Neutrophil (primary cell): ENCODE results near the gene PSMD8.

Experiments
- H3K27ac ChIP-seq: fragments of 200-600 bp; sonication (generic); 2 replicates; pipeline ENCODE4 v1.5.1; 2016; ENCODE audit warnings: mild to moderate bottlenecking, moderate library complexity
- H3K27me3 ChIP-seq: fragments of 200-600 bp; sonication (generic); 2 replicates; pipeline ENCODE4 v1.6.0; 2016; ENCODE audit warnings: mild to moderate bottlenecking
- H3K36me3 ChIP-seq: fragments of 200-600 bp; sonication (generic); 2 replicates; pipeline ENCODE4 v1.5.1; 2017
- H3K4me1 ChIP-seq, 2 experiments: fragments of 200-600 bp in 1 of 2; sonication (generic) in 1 of 2; 1 replicate in 1 of 2; 2 replicates in 1 of 2; pipeline versions ENCODE4 v1.5.1 to v1.6.1; 2013 to 2016; ENCODE audit warnings: low read depth in 1 of 2, low read length in 1 of 2, mild to moderate bottlenecking in 1 of 2, moderate library complexity in 1 of 2; ENCODE audit not compliant: control insufficient read depth in 1 of 2, insufficient read depth in 1 of 2
- H3K4me3 ChIP-seq, 2 experiments: fragments of 200-600 bp in 1 of 2; sonication (generic) in 1 of 2; 1 replicate in 1 of 2; 2 replicates in 1 of 2; pipeline ENCODE4 v1.5.1; 2013 to 2016; ENCODE audit warnings: low read depth in 1 of 2, low read length in 1 of 2, mild to moderate bottlenecking in 1 of 2, moderate library complexity in 1 of 2
- H3K9me3 ChIP-seq: fragments of 200-600 bp; sonication (generic); 2 replicates; pipeline ENCODE4 v1.5.1; 2016
- CTCF ChIP-seq: fragments of 200-600 bp; sonication (generic); IDR thresholded peaks from 2 replicates; pipeline ENCODE4 v1.5.1; 2016; ENCODE audit warnings: antibody characterized with exemption

PSMD8 gene

GRCh38 chr19:38389101-38389925 lies 14.9 kb downstream of the PSMD8 start:
- no peak overlapping the region for H3K4me3 ChIP-seq
- H3K4me1 ChIP-seq, result peaks cover 24 to 26% of the 10 kb centered on the region in 2 experiments
- H3K27ac ChIP-seq, result no peak overlapping the region
- H3K9me3 ChIP-seq, result no peaks in the 10 kb centered on the region
- peaks cover 12% of the 10 kb centered on the region for H3K36me3 ChIP-seq
- H3K27me3 ChIP-seq, result peaks cover 97% of the 10 kb centered on the region
- TF ChIP-seq CTCF, result no peak

- peaks cover 24 to 26% of the 10 kb centered on the region in 2 experiments for H3K4me1 ChIP-seq
- H3K27ac ChIP-seq, result no peak overlapping the region
- TF ChIP-seq CTCF, result no peak
- H3K27me3 ChIP-seq, result peaks cover 100% of the 10 kb centered on the region
- H3K9me3 ChIP-seq, result no peaks in the 10 kb centered on the region
- no peak overlapping the region for H3K4me3 ChIP-seq
- peaks cover 4% of the 10 kb centered on the region for H3K36me3 ChIP-seq
These were observed 15.9 kb downstream of the PSMD8 start for GRCh38 chr19:38389957-38390924.

- Histone ChIP-seq H3K36me3 (no peaks in the 10 kb centered on the region), H3K4me3 (no peak overlapping the region), H3K4me1 (peaks cover 13 to 19% of the 10 kb centered on the region in 2 experiments), H3K9me3 (no peaks in the 10 kb centered on the region), H3K27me3 (peaks cover 100% of the 10 kb centered on the region), H3K27ac (no peak overlapping the region)
- TF ChIP-seq CTCF, result no peak
These were observed 17.6 kb downstream of the PSMD8 start for GRCh38 chr19:38391911-38392464.

GRCh38 chr19:38392707-38393308 lies 18.4 kb downstream of the PSMD8 start:
- H3K27me3 ChIP-seq, result peaks cover 100% of the 10 kb centered on the region
- peaks cover 5 to 11% of the 10 kb centered on the region in 2 experiments for H3K4me1 ChIP-seq
- TF ChIP-seq CTCF, result no peak
- no peaks in the 10 kb centered on the region for H3K36me3 ChIP-seq
- no peak overlapping the region for H3K4me3 ChIP-seq
- no peaks in the 10 kb centered on the region for H3K9me3 ChIP-seq
- no peak overlapping the region for H3K27ac ChIP-seq

- Histone ChIP-seq H3K36me3 (no peaks in the 10 kb centered on the region), H3K27ac (no peak overlapping the region), H3K9me3 (no peaks in the 10 kb centered on the region), H3K4me3 (no peak overlapping the region), H3K27me3 (peaks cover 100% of the 10 kb centered on the region), H3K4me1 (no peaks in the 10 kb centered on the region)
- no peak for TF ChIP-seq CTCF
These were observed 20.1 kb downstream of the PSMD8 start for GRCh38 chr19:38394488-38394887.
